Spleen (tissue), 11 donors: ENCODE results near the gene MPPED2. TPM values are rescaled to one million over a fixed set of nuclear protein-coding genes. Genes with fewer than 3 reads are reported as not detected.

Source experiments
- DNase-seq: peaks from one replicate; pipeline ENCODE4 v3.0.0-alpha.2; 2020
- H3K27ac ChIP-seq, 8 donors: fragments of 200-600 bp; sonication (generic) in 7 of 8; 1 replicate in 4 of 8; 2 replicates in 4 of 8; pipeline versions ENCODE4 v1.5.0 to v1.8.0; 2016 to 2021; ENCODE audit warnings: inconsistent platforms in 4 of 8, mild to moderate bottlenecking in 4 of 8, moderate library complexity in 1 of 8
- H3K27me3 ChIP-seq, 7 donors: fragments of 200-600 bp; sonication (generic) in 6 of 7; replicated peaks in 1 of 7; 1 replicate in 4 of 7; 2 replicates in 3 of 7; pipeline versions ENCODE4 v1.5.0 to v1.8.0; 2016 to 2021; ENCODE audit warnings: inconsistent platforms in 3 of 7, mild to moderate bottlenecking in 1 of 7
- H3K36me3 ChIP-seq, 6 donors: fragments of 200-600 bp; sonication (generic) in 5 of 6; 1 replicate in 4 of 6; 2 replicates in 2 of 6; pipeline versions ENCODE4 v1.5.0 to v1.8.0; 2016 to 2021; ENCODE audit warnings: inconsistent platforms in 2 of 6
- H3K4me1 ChIP-seq, 6 donors: fragments of 200-600 bp; sonication (generic) in 5 of 6; 1 replicate in 3 of 6; 2 replicates in 3 of 6; pipeline versions ENCODE4 v1.5.0 to v1.8.0; 2016 to 2021; ENCODE audit warnings: inconsistent platforms in 3 of 6
- H3K4me3 ChIP-seq, 8 donors: fragments of 200-600 bp; sonication (generic) in 7 of 8; 1 replicate in 4 of 8; 2 replicates in 4 of 8; pipeline versions ENCODE4 v1.5.0 to v1.8.0; 2016 to 2021; ENCODE audit warnings: inconsistent platforms in 4 of 8, mild to moderate bottlenecking in 4 of 8, moderate library complexity in 2 of 8
- H3K9me3 ChIP-seq, 8 donors: fragments of 200-600 bp; sonication (generic) in 7 of 8; 1 replicate in 4 of 8; 2 replicates in 4 of 8; pipeline versions ENCODE4 v1.5.0 to v1.8.0; 2016 to 2021; ENCODE audit warnings: inconsistent platforms in 4 of 8
- CTCF ChIP-seq, 11 experiments: fragments of 200-600 bp in 7 of 11; fragments of 450-650 bp in 4 of 11; sonication (generic) in 4 of 11; IDR thresholded peaks in 8 of 11; conservative IDR thresholded peaks in 3 of 11; 1 replicate in 7 of 11; 2 replicates in 4 of 11; pipeline versions ENCODE4 v1.4.0 to v1.8.0; 2016 to 2021; ENCODE audit warnings: antibody characterized with exemption in 11 of 11, inconsistent platforms in 4 of 11, mild to moderate bottlenecking in 1 of 11
- POLR2A ChIP-seq, 3 donors: fragments of 450-650 bp; IDR thresholded peaks; one replicate each; pipeline ENCODE4 v1.5.1; 2017; ENCODE audit warnings: antibody characterized with exemption in 3 of 3, mild to moderate bottlenecking in 1 of 3
- POLR2AphosphoS5 ChIP-seq, 3 donors: sonication (generic); formaldehyde crosslinking; IDR thresholded peaks; one replicate each; pipeline ENCODE4 v1.5.1; 2017; ENCODE audit warnings: antibody characterized with exemption in 3 of 3
- WGBS, 5 donors: extraction: QIAGEN DNeasy Blood & Tissue Kit in 3 of 5; methylation state at CpG; one replicate each; pipeline versions ENCODE4 v1.1.5 to v1.1.7; 2013 to 2018; 5-methylcytosine and 5-hydroxymethylcytosine counted together
- intact Hi-C: fragments of 100-400 bp; cut with DNase I; formaldehyde crosslinking; loops from one replicate; pipeline ENCODE4 v1.15.0; 2023; ENCODE audit warnings: low total_unique reads
- polyA plus RNA-seq, 3 donors: library from polyadenylated mRNA; stranded (reverse); fragments of 200-250 nt; gene quantifications; one replicate each; pipeline ENCODE4 v1.2.1, GENCODE V29; 2013
- total RNA-seq, 7 donors: library from RNA; depleted of rRNA in 3 of 7; stranded (reverse); fragments of >200 nt in 3 of 7; fragmentation: NEBNext Ultra II Directional in 4 of 7; extraction: Animal tissue kit (Norgen Biotek cat#: 25700) in 4 of 7; gene quantifications; one replicate each; pipeline versions ENCODE4 v1.1.0 to v1.2.1, GENCODE V29; 2016 to 2021
- donor health status: healthy with polysubstance abuse.
- donor health status: DM: no; HTN: no; CAD: no; lungs with moderate emphysema.
- donor health status: DM: no; HTN: no; CAD: no.
- donor health status: Bipolar disorder and iron deficiency.
- donor health status: healthy.
- donor health status: DM: no; HTN: no; CAD: no.
- donor health status: DM: yes; HTN: yes; CAD: no.

MPPED2 gene
- total and polyA plus RNA-seq, 10 donors = 0.72 to 14.6 (median 5.2) TPM

- TF ChIP-seq POLR2A (IDR thresholded peaks at IDR 0.05) (no peak), CTCF (IDR thresholded peaks at IDR 0.05 in 8 of 11, conservative IDR thresholded peaks at IDR 0.05 in 3 of 11) (no peak), POLR2AphosphoS5 (IDR thresholded peaks at IDR 0.05) (no peak)
- no peaks in the 10 kb centered on the region for H3K27me3 ChIP-seq
- WGBS, 5 donors = 75 to 91% (median 88%) methylated on average over 1 of the region's 1 CpG
Observed at GRCh38 chr11:30543066-30543465, 43.1 kb downstream of the MPPED2 start.

GRCh38 chr11:30540781-30541180 is 45.4 kb downstream of the MPPED2 start:
- Histone ChIP-seq H3K27ac (no peak overlapping the region), H3K9me3 (no peaks in the 10 kb centered on the region), H3K4me1 (no peaks in the 10 kb centered on the region), H3K27me3 (no peaks in the 10 kb centered on the region), H3K36me3 (no peaks in the 10 kb centered on the region), H3K4me3 (no peak overlapping the region)
- intact Hi-C loops = no loop called here
- no peak for DNase-seq
- TF ChIP-seq POLR2AphosphoS5 (IDR thresholded peaks at IDR 0.05) (no peak), POLR2A (IDR thresholded peaks at IDR 0.05) (no peak), CTCF (IDR thresholded peaks at IDR 0.05 in 8 of 11, conservative IDR thresholded peaks at IDR 0.05 in 3 of 11) (no peak)
- 86 to 91% (median 86%) methylated on average over 1 of the region's 1 CpG for WGBS, 5 donors

More at GRCh38 chr11:30543066-30543465, 43.1 kb downstream of the MPPED2 start:
- H3K4me1 ChIP-seq = no peaks in the 10 kb centered on the region
- intact Hi-C loops = no loop called here
- no peak overlapping the region for H3K27ac ChIP-seq
- no peak for DNase-seq
- H3K36me3 ChIP-seq = no peaks in the 10 kb centered on the region
- H3K9me3 ChIP-seq = no peaks in the 10 kb centered on the region
- no peak overlapping the region for H3K4me3 ChIP-seq

GRCh38 chr11:30538251-30538650 is 47.9 kb downstream of the MPPED2 start:
- H3K27me3 ChIP-seq = no peaks in the 10 kb centered on the region
- no peak overlapping the region for H3K27ac ChIP-seq
- H3K4me1 ChIP-seq = peaks cover 0 to 3% (median 0%) of the 10 kb centered on the region in 6 donors
- no peaks in the 10 kb centered on the region for H3K36me3 ChIP-seq
- no peak overlapping the region for H3K4me3 ChIP-seq
- no peak for TF ChIP-seq POLR2A (IDR thresholded peaks at IDR 0.05)
- DNase-seq = no peak
- no peaks in the 10 kb centered on the region for H3K9me3 ChIP-seq
- intact Hi-C loops = no loop called here

- no peaks in the 10 kb centered on the region for H3K27me3 ChIP-seq
- no peak overlapping the region for H3K27ac ChIP-seq
- TF ChIP-seq CTCF (IDR thresholded peaks at IDR 0.05 in 8 of 11, conservative IDR thresholded peaks at IDR 0.05 in 3 of 11) = no peak
- TF ChIP-seq POLR2AphosphoS5 (IDR thresholded peaks at IDR 0.05) = no peak
- no peak for TF ChIP-seq POLR2A (IDR thresholded peaks at IDR 0.05)
- no peaks in the 10 kb centered on the region for H3K36me3 ChIP-seq
- intact Hi-C loops = no loop called here
- H3K4me1 ChIP-seq = peaks cover 0 to 3% (median 0%) of the 10 kb centered on the region in 6 donors
- H3K9me3 ChIP-seq = no peaks in the 10 kb centered on the region
- 85 to 90% (median 86%) methylated on average over 13 of the region's 13 CpGs for WGBS, 5 donors
- H3K4me3 ChIP-seq = no peak overlapping the region
- no peak for DNase-seq
Observed at GRCh38 chr11:30535818-30536217, 50.3 kb downstream of the MPPED2 start.

- intact Hi-C loops = no loop called here
- peaks cover 0 to 3% (median 0%) of the 10 kb centered on the region in 6 donors for H3K4me1 ChIP-seq
- no peaks in the 10 kb centered on the region for H3K9me3 ChIP-seq
- TF ChIP-seq CTCF (IDR thresholded peaks at IDR 0.05 in 8 of 11, conservative IDR thresholded peaks at IDR 0.05 in 3 of 11) (no peak), POLR2AphosphoS5 (IDR thresholded peaks at IDR 0.05) (no peak), POLR2A (IDR thresholded peaks at IDR 0.05) (no peak)
- H3K27me3 ChIP-seq = no peaks in the 10 kb centered on the region
- no peak for DNase-seq
- no peaks in the 10 kb centered on the region for H3K36me3 ChIP-seq
- 58 to 76% (median 72%) methylated on average over 2 of the region's 2 CpGs for WGBS, 5 donors
- H3K4me3 ChIP-seq = no peak overlapping the region
- no peak overlapping the region for H3K27ac ChIP-seq
Observed at GRCh38 chr11:30533445-30533947, 52.7 kb downstream of the MPPED2 start.
